Stimulated activated naive CD4-positive, alpha-beta T cell (primary cell): ENCODE measurements around the gene LYRM9.
A peak's percentile ranks its signal among the peaks of the same experiment; 100 is the strongest.
"Not testable (repeated sequence)": the region's sequence is repeated elsewhere in the genome, so short reads cannot be mapped to it uniquely, and the experiment has no call there.

Experiments used
- DNase-seq, 6 experiments: peaks; one replicate each; lab custom pipeline; 2025; lab: John Stamatoyannopoulos, UW

Gene LYRM9

GRCh38 chr17:27906226-27906580 is 13.0 kb upstream of the LYRM9 start:
- DNase-seq = no peak

GRCh38 chr17:27905447-27906225 is 12.5 kb upstream of the LYRM9 start:
- no peak for DNase-seq

GRCh38 chr17:27904534-27905446 is 11.6 kb upstream of the LYRM9 start:
- no peak for DNase-seq

GRCh38 chr17:27904114-27904513 is 10.9 kb upstream of the LYRM9 start:
- DNase-seq = no peak

GRCh38 chr17:27899525-27899924 is 6.4 kb upstream of the LYRM9 start:
- DNase-seq = no peak

DNA sequence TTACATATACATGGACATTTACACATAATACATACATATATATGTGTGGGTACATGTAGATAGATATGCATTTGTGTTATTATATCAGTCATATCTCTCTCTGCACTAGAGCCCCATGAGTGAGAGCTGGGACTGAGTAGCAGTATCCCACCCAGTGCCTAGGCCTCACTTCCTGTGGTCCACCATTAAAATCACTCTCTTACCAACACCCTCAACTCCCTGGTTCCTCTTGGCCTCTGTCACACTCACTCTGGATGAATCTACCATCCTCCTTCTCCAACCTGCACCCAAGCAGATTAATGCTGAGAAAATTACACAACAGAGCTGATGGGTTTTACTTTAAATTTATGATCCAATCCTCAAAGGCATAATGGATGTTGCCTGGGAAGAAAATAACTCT is 4.9 kb upstream of the LYRM9 start:
- DNase-seq = no peak

DNA sequence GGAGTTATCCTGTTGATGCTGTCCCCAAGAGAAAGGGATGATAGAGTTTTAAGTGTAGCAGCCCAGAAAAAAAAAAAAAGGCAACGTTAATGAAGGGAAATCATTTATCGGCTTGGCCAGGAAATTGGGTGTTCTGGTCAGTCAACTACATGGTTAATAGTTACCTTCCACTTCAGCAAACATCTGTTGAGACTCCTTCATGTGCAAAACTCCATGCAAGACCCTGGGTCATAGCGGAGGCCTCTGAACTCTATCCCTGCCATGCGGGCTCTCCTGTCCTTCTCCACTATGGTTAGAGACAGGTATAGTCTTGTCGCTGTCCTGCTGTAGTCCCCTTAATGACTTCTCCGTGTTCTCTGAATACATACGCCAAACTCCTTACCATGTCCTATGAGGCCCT is 3.5 kb upstream of the LYRM9 start:
- DNase-seq = no peak

- DNase-seq = no peak
Observed at GRCh38 chr17:27895940-27896535, 2.9 kb upstream of the LYRM9 start.

DNA sequence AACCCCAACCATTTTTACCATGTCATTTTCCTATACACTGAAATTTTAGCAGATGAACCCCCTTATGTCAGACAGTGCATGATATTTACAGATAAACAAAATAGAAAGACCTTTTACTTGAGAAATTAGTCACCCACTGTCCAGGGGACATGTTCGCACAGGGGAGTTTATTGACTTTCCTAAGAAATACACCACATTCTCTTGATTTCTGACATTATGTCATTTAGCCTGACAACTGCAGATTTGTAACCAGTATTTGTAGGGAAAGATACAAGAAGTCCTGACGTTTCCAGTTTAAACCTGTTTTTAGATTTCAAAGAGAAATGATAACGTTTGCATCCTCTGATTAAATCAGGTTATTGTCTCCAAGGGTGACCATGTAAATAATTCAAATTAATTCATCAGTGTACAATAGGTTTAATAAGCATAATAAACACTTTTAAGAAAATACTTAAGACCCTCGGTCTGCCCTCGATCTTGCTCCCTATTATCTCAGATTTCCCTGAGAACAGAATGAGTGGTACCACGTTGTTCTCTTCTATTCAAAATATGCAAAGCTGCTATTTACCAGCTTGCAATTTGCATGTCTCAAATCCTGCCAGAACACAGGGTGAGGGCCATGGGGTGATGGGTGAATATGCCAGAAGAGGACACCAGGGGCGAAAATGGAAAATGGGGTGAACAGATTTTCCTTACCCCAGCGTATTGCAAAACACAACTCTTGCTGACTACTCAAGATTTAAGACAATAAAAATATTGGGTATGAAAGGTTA is 2.1 kb upstream of the LYRM9 start:
- no peak for DNase-seq

DNA sequence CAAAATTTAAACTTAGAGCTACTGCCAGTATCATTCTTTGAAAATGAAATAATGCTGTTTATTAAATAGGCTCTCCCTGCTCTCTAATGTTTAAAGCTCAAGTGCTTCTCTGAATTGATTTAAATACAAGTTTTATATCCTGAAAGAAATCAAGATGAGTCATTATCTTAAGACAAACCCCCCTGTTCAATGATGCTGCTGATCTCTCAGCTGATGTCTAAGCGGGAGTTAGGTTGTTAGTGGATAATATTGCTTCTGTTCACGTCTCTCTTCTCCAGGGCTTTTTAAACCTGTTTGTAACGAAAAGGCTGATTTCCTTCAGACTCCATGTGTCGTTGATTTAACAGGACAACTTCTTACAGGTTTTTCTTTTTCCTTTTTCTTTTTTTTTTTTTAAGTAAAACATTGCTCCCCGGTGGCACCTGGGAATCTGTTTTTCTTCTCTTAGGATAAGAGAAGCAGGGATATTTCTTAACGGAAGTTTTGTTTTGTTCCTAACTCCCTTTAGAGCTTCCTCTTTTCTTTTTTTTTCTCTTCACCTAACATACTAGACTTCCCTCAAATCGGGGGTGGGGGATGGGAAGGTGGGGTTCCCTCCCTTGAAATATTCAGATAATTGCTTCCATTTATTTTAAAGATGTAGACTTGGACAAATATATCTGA is 807 bp upstream of the LYRM9 start:
- no peak for DNase-seq

DNA sequence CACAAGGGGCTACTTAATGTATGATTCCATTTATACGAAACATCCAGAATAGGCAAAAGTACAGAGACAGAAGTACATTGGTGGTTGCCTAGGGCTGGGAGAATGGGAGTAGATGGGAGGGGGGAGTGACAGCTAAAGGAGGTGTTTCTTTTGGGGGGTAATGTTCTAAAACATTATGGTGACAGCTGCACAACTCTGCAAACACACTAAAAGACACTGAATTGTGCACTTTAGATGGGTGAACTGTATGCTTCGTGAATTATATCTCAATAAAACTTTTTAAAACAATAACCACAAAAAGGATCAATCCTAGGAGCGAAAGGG is 661 bp downstream of the LYRM9 start:
- DNase-seq = no peak

GRCh38 chr17:27891841-27892240 is 1.3 kb downstream of the LYRM9 start:
- no peak for DNase-seq

- no peak for DNase-seq
Observed at GRCh38 chr17:27889711-27890251, 3.4 kb downstream of the LYRM9 start.

DNA sequence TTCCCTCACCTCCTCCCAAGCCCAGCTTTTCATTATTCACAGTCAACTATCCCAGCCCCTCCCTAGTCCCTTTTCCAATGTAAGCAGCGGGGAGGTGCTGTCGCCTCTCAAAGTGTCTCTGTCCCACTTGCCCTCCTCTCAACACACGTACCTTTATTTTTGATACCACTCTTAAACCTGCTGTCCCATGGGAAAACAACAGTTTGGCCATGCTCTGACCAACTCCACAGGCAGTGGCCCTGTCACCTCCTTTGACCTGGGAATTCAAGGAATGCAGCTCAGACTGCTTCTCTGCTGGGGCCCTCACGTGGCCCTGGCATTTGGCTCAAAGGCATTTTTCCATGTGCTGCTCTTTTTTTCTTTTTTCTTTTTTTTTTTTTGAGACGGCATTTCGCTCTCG is 4.2 kb downstream of the LYRM9 start:
- no peak for DNase-seq

DNA sequence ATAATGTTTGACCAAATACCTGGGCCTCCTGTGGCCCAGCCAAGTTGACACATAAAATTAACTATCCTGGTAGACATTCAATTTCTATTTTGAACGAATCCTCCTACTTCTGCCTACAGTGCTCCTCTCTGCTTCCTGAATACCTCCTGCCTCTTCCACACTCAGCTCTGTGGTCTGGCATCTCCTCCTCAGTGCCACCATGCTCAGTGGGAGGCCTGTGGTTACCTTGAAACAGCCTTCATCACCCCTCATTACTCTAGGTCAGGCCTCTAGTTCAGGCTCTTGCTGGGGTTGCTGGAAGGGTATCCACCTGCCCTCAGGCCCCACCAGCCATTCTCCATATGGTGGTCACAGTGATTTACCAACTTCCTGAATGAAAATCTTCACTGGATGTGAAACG is 5.1 kb downstream of the LYRM9 start:
- DNase-seq = no peak

DNA sequence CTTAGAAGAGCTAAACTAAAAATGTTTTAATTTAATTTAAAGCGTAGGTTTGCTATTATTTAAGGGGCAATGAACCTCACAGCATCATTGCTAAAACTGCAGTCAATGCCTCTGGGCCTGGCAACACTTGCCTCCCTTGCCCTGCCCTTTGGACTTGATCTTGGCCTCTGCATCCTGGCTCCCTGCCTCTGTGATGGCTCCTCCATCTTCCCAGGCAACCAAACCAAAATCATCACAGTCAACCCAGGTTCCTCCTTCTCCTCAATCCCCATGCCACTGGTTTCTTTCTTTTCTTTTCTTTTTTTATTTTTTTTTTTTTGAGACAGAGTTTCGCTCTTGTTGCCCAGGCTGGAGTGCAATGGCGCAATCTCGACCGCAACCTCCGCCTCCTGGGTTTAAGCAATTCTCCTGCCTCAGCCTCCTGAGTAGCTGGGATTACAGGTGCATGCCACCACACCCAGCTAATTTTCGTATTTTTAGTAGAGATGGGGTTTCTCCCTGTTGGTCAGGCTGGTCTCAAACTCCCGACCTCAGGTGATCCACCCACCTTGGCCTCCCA is 6.7 kb downstream of the LYRM9 start:
- DNase-seq = not testable (repeated sequence)

- DNase-seq = no peak
Observed at GRCh38 chr17:27882162-27882840, 10.9 kb downstream of the LYRM9 start.

GRCh38 chr17:27879987-27880608 is 13.1 kb downstream of the LYRM9 start:
- peak; percentile 8 to 51 (median 46) for DNase-seq

DNA sequence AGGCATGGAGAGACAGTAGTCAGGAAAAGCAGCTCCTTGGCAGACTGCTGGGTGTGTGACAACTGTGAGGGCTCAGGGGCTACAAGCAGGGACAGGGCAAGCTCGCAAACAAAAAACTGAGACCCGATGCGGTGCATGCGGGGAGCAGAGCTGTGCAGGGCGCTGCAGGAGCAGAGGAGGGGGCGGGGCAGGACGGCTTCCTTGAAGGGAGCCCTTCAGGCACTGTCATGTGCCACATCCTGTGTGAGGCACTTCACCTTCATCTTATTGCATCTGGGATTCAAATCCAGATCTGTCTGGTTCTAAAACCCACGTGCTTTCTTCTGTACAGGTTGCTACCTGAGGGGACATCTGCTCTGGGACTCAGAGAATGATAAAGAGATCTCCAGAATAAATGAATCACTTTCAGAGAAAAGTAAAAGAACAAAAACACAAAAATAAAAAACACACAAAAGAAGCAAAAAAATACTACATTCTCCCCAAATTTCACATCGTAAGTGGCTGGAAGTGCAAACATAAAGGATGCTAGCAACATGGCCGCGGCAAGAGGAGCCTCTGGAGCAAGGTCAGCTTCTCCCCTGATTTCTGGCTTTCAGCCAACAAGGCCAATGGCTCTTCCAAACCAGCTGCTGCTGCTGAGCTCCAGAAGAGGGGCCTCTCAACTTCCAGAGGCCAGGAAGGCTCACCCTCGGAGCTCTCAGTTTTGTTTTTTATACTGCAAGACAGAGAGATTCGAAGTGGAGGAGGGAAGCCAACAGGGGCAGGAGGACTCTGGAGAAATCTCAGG is 14.2 kb downstream of the LYRM9 start:
- peak in 4 of 6 experiments; percentile 8 to 51 (median 34) for DNase-seq
